NCI-H345 (cell line): ENCODE data around the gene RAB7B.
A peak's percentile ranks its signal among the peaks of the same experiment; 100 is the strongest.

ENCODE experiments used
- DNase-seq: peaks from one replicate; lab custom pipeline; 2025; lab: John Stamatoyannopoulos, UW

RAB7B gene

DNA sequence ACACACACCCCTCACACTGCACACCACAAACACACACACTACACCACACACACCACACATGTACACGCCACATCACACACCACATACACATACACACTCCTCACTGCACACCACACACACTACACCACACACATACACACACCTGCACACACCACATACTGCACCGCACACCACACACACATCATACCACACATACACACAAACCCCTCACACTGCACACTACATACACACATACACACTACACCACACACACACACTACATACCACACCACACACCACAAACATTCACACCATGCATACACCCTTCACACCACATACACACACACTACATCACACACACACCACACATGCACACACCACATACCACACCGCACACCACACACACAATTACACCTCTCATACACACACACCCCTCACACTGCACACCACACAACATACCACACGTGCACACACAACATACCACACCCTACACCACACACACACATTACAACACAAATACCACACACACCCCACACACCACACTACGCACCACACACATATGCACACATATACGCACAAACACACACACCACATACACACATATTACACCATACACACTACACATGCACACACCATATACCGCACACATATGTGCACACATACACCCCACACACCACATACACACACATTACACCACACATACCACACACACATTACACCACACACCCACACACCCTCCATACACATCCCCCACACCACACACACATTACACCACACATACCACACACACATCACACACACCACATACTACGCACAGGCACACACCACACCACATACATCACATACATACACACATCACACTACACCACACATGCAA is 29.6 kb downstream of the RAB7B start:
- DNase-seq: no peak

DNA sequence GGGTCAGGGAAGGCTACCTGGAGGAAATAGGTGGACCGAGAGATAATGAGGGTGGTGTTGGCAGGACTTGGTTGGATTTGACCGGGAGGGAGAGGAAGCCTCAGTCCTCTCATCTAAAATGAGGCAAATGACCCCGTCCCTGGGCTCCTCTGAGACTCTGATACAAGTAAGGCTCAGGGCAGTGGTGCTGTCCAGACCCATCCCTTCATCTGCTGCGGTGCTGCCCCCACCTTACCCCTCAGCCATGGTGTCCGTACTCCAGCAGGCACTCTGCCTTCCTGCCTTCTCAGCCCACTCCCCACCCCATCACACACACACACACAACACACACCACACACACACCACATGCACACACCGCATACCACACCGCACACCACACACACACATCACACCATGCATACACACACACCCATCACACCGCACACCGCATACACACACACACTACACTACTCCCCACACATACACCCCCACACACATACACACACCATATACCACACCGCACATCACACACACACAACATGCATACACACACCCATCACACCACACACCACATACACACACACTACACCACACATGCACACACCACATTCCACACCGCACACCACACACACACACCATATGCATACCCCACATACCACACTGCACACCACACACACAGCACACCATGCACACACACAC is 30.6 kb downstream of the RAB7B start:
- no peak for DNase-seq

DNA sequence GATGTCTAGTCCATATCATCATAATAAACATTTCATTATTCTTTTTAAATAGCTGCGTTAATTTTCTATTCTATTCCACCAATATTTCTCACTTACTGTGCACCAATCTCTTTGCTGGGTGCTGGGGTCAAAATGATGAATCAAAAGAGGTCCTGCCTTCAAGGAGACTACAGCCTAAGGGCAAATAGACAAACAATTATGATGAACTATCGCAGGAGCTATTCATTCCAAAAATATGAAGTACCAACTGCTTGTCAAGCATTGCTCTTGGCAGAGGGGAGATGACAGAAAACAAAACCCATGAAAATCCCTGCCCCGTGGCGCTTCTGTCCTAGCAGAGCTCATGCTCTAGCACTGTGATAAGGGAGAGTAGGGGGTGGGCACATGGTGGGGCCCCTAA is 31.1 kb downstream of the RAB7B start:
- no peak for DNase-seq

DNA sequence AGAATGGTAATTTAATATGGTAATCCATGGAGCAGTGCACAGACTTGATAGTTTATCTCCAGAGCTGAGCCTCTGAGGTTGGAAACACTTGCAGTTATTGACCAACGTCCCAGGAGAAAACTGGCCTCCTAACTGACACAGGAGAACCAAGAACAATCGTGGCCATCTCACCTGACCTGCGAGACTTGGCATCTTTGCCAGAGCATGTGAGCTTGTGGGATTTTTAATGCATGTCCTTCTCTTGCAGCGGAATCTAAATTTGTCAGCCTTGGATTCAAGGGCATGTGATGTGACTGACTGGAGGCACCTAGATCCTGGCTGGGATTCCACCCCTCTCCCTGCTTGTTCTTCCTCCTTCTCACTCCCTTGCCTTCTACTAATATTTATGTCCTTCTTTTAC is 32.1 kb downstream of the RAB7B start:
- no peak for DNase-seq

DNA sequence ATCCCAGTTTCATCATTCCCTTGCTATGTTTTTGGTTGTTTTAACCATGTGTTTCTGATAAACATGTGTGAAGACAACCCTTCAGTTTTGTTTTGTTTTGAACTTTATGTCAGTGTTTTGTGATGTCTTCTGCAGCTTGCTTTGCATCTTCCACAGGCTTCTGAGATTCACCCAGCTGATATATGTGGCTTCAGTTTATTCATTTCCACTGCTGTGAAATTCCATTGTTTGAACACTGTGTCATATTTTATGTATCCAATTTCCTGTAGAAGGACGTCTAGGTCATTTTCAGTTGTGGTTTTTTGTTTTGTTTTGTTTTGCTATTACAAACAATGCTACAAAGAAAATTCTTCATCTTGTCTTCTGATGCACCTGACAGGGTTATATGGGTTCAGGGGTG is 32.7 kb downstream of the RAB7B start:
- no peak for DNase-seq

DNA sequence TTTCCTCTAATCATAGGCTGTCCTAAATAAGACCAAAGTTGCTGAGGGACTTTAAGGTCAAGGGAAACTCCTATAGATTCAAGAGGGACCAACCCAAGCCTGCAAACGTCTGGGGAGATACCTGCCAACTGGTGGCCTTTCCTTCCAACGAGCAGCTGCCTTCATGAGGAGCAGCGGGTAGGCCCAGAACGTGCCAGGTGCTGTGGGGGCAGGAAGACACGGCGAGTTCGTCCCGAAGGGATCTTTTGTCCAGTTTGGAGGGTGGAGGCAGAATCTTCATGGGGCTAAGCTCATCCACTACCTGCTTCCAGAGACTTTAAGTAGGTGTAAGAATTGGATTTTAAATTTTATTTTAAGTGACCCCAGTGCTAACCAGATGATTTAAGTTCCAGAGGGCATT is 34.0 kb downstream of the RAB7B start:
- no peak for DNase-seq

GRCh38 chr1:205967554-205968335 is 35.5 kb downstream of the RAB7B start:
- DNase-seq: no peak

DNA sequence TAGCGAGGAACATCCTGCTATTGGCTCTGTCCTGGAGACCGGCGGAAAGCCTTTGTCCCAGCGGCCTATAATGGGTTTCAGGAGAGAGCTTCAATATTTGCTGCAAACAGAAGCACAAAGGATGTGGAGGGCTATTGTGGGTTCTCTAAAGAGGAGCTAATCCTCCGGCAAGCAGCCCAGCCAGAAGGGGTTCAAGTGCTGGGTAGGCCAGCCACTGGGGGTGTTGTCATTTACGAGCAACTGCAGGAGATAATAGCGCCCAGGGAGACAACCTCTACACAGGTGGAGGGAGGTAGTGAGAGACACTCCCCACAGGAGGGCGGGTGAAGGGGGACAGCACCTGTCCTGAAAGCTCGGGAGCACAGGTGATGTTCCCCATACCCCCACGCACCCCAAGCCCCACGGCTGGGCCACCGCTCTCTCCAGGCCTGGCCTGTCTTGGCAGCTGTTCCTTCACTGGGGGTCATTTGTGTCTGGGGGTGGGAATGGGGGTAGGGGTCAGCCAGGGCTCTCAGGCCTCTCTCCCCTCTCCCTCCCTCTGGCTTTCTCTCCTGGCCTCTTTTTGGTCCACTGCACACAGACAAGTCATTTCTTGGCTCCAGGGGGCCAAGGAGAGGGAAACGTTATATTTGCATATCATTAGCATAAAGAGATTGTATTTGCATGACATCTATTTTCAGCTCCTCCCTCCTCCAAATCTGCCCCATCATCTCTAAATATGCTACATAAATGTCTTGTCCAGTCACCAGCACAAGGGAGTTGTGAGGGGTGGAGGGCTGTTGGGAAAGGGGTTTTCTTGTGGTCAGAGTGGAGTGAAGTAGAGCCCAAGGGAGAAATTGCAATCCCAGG is 37.9 kb downstream of the RAB7B start:
- peak; percentile 99 for DNase-seq

DNA sequence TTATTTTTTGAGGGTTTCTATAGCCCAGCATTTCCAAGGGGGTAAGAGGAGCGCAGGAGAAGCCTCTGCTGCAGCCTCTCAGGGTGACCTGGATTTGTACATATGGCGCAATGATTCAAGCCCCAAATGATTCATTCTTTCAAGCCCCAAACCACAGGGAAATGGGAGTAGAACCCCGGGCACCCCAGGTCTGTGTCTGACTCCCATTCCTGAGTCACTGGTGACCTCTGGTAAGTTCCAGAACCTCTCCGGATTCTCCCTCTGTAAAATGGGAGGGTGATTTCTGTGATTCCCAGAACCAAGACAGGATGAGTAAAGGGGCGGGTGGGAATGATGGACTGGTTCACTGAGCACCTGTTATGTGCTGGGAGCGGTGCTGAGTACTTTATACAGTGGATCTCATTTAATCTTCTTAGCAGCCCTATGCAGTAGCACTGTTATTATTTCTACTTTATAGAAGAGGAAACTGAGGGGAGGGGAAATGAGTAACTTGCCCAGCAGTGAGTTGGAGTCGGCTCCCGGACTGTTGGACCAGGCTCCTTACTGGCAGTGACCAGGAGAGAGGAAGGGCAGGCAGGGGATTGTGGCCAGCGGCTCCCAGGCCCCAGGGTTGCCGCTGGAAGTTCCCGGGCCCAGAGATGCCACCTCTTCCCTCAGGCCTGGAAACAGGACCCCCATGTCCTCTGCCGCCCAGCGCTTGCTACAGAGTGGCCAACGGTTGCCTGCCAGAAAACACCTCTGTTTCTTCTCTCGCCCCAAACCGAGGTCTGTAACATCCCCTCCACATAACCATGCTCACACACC is 39.6 kb downstream of the RAB7B start:
- no peak for DNase-seq

GRCh38 chr1:205962821-205963221 is 40.4 kb downstream of the RAB7B start:
- no peak for DNase-seq

DNA sequence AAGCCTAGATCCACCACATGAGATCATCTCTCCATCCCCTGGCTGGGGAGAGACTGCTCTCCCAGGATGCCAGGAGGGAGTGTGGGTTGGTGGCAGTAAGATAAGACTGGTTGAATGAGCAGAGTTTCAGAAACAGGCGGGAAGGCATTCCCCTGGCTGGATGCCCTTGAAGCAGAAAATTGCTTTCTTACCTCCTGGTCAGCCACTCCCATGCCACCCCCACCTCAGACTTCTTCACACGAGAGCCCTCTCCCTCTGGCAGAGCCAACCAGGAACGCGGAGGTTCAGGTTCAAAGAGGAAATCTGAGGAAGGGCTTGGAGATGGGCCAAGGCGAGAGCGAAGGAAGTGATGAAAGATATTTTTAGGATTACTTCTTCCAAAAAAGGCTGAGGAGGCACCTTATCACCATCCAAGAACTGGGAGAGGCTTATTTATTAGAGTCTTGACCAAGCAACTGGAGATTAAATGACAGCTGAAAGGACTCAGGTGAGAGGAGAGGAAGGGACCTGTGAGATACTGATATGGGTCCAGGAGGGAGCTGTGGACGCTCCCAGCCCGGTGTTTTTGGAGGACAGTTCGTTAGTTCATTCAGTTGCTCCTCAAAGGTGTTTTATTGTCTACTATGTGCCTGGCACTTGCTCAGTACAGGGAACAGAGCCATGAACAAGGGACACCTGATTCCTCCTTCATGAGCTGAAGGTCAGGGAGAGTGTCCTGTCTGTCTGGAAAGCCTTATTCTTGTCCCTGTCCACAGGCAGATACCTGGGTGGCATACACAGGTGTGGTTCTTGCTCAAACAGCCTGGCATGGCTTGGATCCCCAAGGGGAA is 41.0 kb downstream of the RAB7B start:
- no peak for DNase-seq

GRCh38 chr1:205961405-205961804 is 41.8 kb downstream of the RAB7B start:
- no peak for DNase-seq

GRCh38 chr1:205959789-205960188 is 43.4 kb downstream of the RAB7B start:
- DNase-seq: no peak

- no peak for DNase-seq
These were observed 47.7 kb downstream of the RAB7B start for GRCh38 chr1:205955499-205955898.

DNA sequence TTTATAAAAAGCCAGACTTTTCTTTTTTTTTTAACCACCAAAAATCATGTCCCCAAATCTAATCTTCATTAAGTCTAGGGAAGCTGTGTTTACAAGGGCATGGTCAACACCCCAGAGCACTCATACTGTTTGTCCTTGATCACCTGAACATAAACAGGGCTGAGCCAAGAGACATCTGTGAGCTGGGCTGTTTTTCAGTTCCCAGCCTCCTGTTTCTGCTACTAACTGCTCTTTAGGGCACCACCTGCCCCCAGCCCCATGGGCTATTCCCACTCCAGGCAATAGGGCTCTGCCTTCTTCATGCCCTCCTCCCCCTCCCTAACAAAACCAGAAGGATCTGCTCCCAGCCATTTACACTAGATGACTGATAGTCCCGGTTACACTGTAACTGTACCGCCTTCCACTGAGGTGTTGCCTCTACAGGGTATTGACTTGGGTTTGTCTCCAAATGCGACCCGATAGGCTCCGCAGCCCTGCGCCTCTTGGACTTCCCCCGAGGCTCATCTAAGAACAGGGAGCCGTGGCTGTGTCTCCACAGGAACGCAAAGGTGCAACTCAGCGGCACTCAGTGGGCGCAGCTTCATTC is 48.3 kb downstream of the RAB7B start:
- DNase-seq: peak; percentile 57

- no peak for DNase-seq
These were observed 51.4 kb downstream of the RAB7B start for GRCh38 chr1:205951746-205952145.

DNA sequence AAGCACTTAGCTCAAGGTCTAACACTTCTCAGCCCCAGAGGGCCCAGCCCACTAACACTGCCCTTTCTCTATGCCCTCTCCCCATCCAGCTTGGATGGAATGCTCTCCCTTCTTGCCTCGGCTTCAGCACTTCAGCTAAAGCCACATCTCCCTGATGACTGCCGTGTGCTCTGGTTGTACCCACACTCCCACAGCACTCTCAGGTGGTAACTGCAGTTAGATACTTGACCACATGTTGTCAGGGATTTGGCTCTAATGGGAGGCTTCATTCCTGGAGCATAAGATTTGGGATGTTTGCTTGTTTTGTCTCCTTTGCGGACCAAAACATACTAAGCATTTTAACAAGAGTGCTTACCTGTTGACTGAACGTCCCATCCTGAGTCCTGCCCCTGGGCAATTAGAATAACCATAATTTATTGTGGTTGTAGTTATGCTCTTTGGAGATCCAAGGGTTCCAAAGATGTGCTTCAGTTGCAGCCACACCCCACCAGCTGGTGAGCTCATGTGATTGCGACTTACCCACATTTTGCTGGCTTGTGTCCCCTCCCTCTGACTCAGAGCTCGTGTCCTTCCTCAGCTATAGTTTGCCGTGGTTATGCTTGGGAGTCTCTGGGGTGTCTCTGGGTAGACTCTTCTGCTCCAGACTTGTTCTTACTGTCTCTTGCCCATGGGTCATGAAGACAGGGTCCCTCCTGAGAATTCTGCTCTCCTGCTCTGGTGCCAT is 52.2 kb downstream of the RAB7B start:
- DNase-seq: peak; percentile 61

DNA sequence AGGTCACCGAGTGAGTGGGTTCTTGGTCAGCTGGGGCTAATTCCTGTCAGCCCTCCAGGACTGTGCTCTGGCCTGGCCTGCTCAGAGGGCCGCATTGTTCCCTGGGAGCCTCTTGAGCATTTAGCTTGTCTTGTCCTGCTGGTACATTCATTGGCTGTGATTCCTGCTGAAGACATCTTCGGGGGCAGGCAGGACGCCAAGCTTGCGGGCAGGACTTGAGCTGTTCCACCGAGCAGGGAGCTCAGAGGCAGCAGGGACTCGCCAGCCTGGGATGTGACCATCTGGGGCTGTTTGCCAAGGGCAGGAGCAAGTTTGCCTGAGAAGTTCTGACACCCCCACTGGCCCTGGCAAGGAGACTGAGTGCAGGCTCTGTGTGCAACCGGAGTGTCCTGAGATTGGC is 52.9 kb downstream of the RAB7B start:
- no peak for DNase-seq

- no peak for DNase-seq
These were observed 53.4 kb downstream of the RAB7B start for GRCh38 chr1:205949753-205950152.
